MM.1S (cell line): Measurements from ENCODE around the gene ZYX.

ENCODE experiments used
- DNase-seq: peaks from one replicate; pipeline ENCODE4 v3.0.0-alpha.2; 2015
- H2AFZ ChIP-seq: fragments of 300-600 bp; sonication (generic); 2 replicates; pipeline ENCODE4 v1.6.0; 2016; ENCODE audit warnings: antibody characterized with exemption, low read length
- H3F3A ChIP-seq: fragments of 300-600 bp; sonication (generic); 2 replicates; pipeline ENCODE4 v1.6.1; 2016; ENCODE audit warnings: mild to moderate bottlenecking, antibody characterized with exemption, low read length, moderate library complexity, mixed read lengths; ENCODE audit not compliant: insufficient read depth
- H3K27ac ChIP-seq: fragments of 300-600 bp; sonication (generic); 2 replicates; pipeline ENCODE4 v1.5.1; 2016; ENCODE audit warnings: mild to moderate bottlenecking, low read length
- H3K27me3 ChIP-seq: fragments of 300-600 bp; sonication (generic); replicated peaks from 2 replicates; pipeline ENCODE4 v1.6.0; 2016; ENCODE audit warnings: low read length; ENCODE audit not compliant: insufficient read depth
- H3K36me3 ChIP-seq: fragments of 300-600 bp; sonication (generic); replicated peaks from 2 replicates; pipeline ENCODE4 v1.6.1; 2016; ENCODE audit warnings: mild to moderate bottlenecking, low read length, mixed read lengths; ENCODE audit not compliant: insufficient read depth
- H3K4me1 ChIP-seq: fragments of 300-600 bp; sonication (generic); 2 replicates; pipeline ENCODE4 v1.6.1; 2016; ENCODE audit warnings: low read length, mixed read lengths
- H3K4me2 ChIP-seq: fragments of 300-600 bp; sonication (generic); 2 replicates; pipeline ENCODE4 v1.6.0; 2016; ENCODE audit warnings: low read depth, low read length
- H3K4me3 ChIP-seq: fragments of 300-600 bp; sonication (generic); 2 replicates; pipeline ENCODE4 v1.5.1; 2016; ENCODE audit warnings: low read length, mixed read lengths
- H3K79me2 ChIP-seq: fragments of 300-600 bp; sonication (generic); 2 replicates; pipeline ENCODE4 v1.6.1; 2016; ENCODE audit warnings: mixed run types, low read length, mixed read lengths
- H3K9ac ChIP-seq: fragments of 300-600 bp; sonication (generic); 2 replicates; pipeline ENCODE4 v1.6.1; 2016; ENCODE audit warnings: low read length, mixed read lengths
- H3K9me2 ChIP-seq: fragments of 300-600 bp; sonication (generic); replicated peaks from 2 replicates; pipeline ENCODE4 v1.6.1; 2016; ENCODE audit warnings: mild to moderate bottlenecking, low read length, mixed read lengths; ENCODE audit not compliant: insufficient read depth
- H3K9me3 ChIP-seq: fragments of 300-600 bp; sonication (generic); replicated peaks from 2 replicates; pipeline ENCODE4 v1.6.1; 2016; ENCODE audit warnings: mild to moderate bottlenecking, low read length, mixed read lengths; ENCODE audit not compliant: insufficient read depth
- H4K20me1 ChIP-seq: fragments of 300-600 bp; sonication (generic); 2 replicates; pipeline ENCODE4 v1.6.1; 2016; ENCODE audit warnings: mild to moderate bottlenecking, low read length, moderate library complexity, mixed read lengths; ENCODE audit not compliant: insufficient read depth
- EZH2 ChIP-seq: fragments of 300-600 bp; sonication (generic); optimal IDR thresholded peaks from 2 replicates; pipeline ENCODE3; 2017; ENCODE audit warnings: low read depth, mild to moderate bottlenecking, antibody characterized with exemption, low read length, mixed read lengths
- EZH2phosphoT487 ChIP-seq: fragments of 300-600 bp; sonication (generic); IDR thresholded peaks from 2 replicates; pipeline ENCODE4 v1.6.1; 2018; ENCODE audit warnings: antibody characterized with exemption, low read length
- TF ChIP-seq, protein P1 (sequence below): fragments of 300-600 bp; sonication (generic); IDR thresholded peaks from 2 replicates; pipeline ENCODE4 v1.5.1; 2016; ENCODE audit warnings: antibody characterized with exemption, low read length, mixed read lengths

ZYX gene

DNA sequence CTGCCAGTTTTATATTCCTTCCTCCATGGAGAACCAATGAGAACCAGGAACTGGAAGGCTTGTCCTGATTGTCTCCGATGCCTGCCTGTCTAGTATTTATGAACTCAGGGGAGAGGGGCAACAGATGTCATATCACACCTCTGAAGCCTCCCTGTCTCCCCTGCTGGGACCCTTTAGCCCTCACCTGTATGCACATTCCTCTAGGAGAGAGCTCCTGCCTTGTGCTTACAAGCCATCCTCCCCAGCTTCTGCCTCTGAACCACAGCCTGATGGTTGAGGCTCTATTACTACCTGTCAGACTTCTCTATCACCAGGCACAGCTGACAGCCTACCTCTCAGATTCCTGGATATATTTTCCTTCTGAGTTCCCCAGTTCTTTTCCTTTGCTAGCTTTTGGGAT lies 12.8 kb upstream of the ZYX start:
- Histone ChIP-seq H3K9me3 (no peaks in the 10 kb centered on the region), H3F3A (no peaks in the 10 kb centered on the region), H4K20me1 (no peaks in the 10 kb centered on the region)

GRCh38 chr7:143369678-143370651 lies 11.2 kb upstream of the ZYX start:
- Histone ChIP-seq H3K4me2 (no peak overlapping the region), H2AFZ (no peak overlapping the region), H3K9ac (no peak overlapping the region)

More for the DNA sequence above, 12.8 kb upstream of the ZYX start:
- TF ChIP-seq EZH2 (no peak), EZH2phosphoT487 (no peak)
- TF ChIP-seq, protein P1, sequence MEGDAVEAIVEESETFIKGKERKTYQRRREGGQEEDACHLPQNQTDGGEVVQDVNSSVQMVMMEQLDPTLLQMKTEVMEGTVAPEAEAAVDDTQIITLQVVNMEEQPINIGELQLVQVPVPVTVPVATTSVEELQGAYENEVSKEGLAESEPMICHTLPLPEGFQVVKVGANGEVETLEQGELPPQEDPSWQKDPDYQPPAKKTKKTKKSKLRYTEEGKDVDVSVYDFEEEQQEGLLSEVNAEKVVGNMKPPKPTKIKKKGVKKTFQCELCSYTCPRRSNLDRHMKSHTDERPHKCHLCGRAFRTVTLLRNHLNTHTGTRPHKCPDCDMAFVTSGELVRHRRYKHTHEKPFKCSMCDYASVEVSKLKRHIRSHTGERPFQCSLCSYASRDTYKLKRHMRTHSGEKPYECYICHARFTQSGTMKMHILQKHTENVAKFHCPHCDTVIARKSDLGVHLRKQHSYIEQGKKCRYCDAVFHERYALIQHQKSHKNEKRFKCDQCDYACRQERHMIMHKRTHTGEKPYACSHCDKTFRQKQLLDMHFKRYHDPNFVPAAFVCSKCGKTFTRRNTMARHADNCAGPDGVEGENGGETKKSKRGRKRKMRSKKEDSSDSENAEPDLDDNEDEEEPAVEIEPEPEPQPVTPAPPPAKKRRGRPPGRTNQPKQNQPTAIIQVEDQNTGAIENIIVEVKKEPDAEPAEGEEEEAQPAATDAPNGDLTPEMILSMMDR: no peak
- no peaks in the 10 kb centered on the region for H3K4me1 ChIP-seq
- no peak overlapping the region for H3K4me3 ChIP-seq
- H3K36me3 ChIP-seq: no peaks in the 10 kb centered on the region
- no peak for DNase-seq
- no peaks in the 10 kb centered on the region for H3K79me2 ChIP-seq
- no peaks in the 10 kb centered on the region for H3K9me2 ChIP-seq
- H2AFZ ChIP-seq: no peak overlapping the region
- H3K27me3 ChIP-seq: peaks cover 4% of the 10 kb centered on the region
- no peak overlapping the region for H3K27ac ChIP-seq
- no peak overlapping the region for H3K9ac ChIP-seq
- no peak overlapping the region for H3K4me2 ChIP-seq

GRCh38 chr7:143372070-143372469 lies 9.1 kb upstream of the ZYX start:
- H3K36me3 ChIP-seq: no peaks in the 10 kb centered on the region
- no peaks in the 10 kb centered on the region for H4K20me1 ChIP-seq
- H3K79me2 ChIP-seq: no peaks in the 10 kb centered on the region
- H3K9me2 ChIP-seq: no peaks in the 10 kb centered on the region
- H3K27me3 ChIP-seq: no peaks in the 10 kb centered on the region
- H2AFZ ChIP-seq: no peak overlapping the region
- no peak overlapping the region for H3K4me2 ChIP-seq
- no peak overlapping the region for H3K9ac ChIP-seq
- H3K27ac ChIP-seq: no peak overlapping the region
- no peaks in the 10 kb centered on the region for H3K4me1 ChIP-seq
- no peak overlapping the region for H3K4me3 ChIP-seq
- no peaks in the 10 kb centered on the region for H3F3A ChIP-seq
- TF ChIP-seq EZH2 (no peak), EZH2phosphoT487 (no peak)
- TF ChIP-seq, protein P1: no peak
- H3K9me3 ChIP-seq: no peaks in the 10 kb centered on the region
- DNase-seq: no peak

More at GRCh38 chr7:143369678-143370651, 11.2 kb upstream of the ZYX start:
- no peaks in the 10 kb centered on the region for H3K9me3 ChIP-seq
- no peaks in the 10 kb centered on the region for H3F3A ChIP-seq
- no peak overlapping the region for H3K4me3 ChIP-seq
- H3K27me3 ChIP-seq: no peaks in the 10 kb centered on the region
- DNase-seq: no peak
- H3K36me3 ChIP-seq: no peaks in the 10 kb centered on the region
- H3K4me1 ChIP-seq: no peaks in the 10 kb centered on the region
- no peaks in the 10 kb centered on the region for H3K79me2 ChIP-seq
- H4K20me1 ChIP-seq: no peaks in the 10 kb centered on the region
- no peak overlapping the region for H3K27ac ChIP-seq
- no peak for TF ChIP-seq EZH2
- no peak for TF ChIP-seq EZH2phosphoT487
- TF ChIP-seq, protein P1: no peak
- no peaks in the 10 kb centered on the region for H3K9me2 ChIP-seq
